RWPE2 (cell line): ENCODE results near the gene KRTAP22-1.

Experiments
- ATAC-seq: fragments of 200-7000 bp; cut with Tn5 transposase; 3 replicates; pipeline ENCODE4 v1.9.1; 2021; ENCODE audit warnings: low read depth
- DNase-seq: peaks from one replicate; pipeline ENCODE4 v3.0.0-alpha.2; 2020; ENCODE audit warnings: low spot score
- H3K27ac ChIP-seq: fragments of 450-650 bp; 2 replicates; pipeline ENCODE4 v1.5.1; 2017; ENCODE audit warnings: mild to moderate bottlenecking; ENCODE audit not compliant: poor library complexity, severe bottlenecking
- H3K27me3 ChIP-seq: fragments of 250-450 bp; sonication (Bioruptor Pico); 2 replicates; pipeline ENCODE4 v1.5.1; 2021; ENCODE audit warnings: mild to moderate bottlenecking, moderate library complexity; ENCODE audit not compliant: insufficient read depth, poor library complexity, severe bottlenecking
- H3K36me3 ChIP-seq: fragments of 250-450 bp; sonication (Bioruptor Pico); 2 replicates; pipeline ENCODE4 v1.5.1; 2020; ENCODE audit warnings: low read depth, mild to moderate bottlenecking, moderate library complexity
- H3K4me1 ChIP-seq: fragments of 250-450 bp; sonication (Bioruptor Pico); 2 replicates; pipeline ENCODE4 v1.5.1; 2021; ENCODE audit warnings: mild to moderate bottlenecking, moderate library complexity; ENCODE audit not compliant: insufficient read depth, poor library complexity, severe bottlenecking
- H3K4me3 ChIP-seq: fragments of 250-450 bp; sonication (Bioruptor Pico); 2 replicates; pipeline ENCODE4 v1.5.1; 2021; ENCODE audit warnings: mild to moderate bottlenecking, moderate library complexity; ENCODE audit not compliant: severe bottlenecking
- H3K9me3 ChIP-seq: fragments of 250-450 bp; sonication (Bioruptor Pico); 2 replicates; pipeline ENCODE4 v1.5.1; 2021; ENCODE audit warnings: mild to moderate bottlenecking, moderate library complexity; ENCODE audit not compliant: severe bottlenecking
- TF ChIP-seq, protein P1 (sequence below): fragments of 450-650 bp; IDR thresholded peaks from one replicate; pipeline ENCODE4 v1.5.1; 2017; ENCODE audit warnings: mild to moderate bottlenecking, moderate library complexity; ENCODE audit not compliant: poor library complexity, severe bottlenecking

KRTAP22-1 gene

DNA sequence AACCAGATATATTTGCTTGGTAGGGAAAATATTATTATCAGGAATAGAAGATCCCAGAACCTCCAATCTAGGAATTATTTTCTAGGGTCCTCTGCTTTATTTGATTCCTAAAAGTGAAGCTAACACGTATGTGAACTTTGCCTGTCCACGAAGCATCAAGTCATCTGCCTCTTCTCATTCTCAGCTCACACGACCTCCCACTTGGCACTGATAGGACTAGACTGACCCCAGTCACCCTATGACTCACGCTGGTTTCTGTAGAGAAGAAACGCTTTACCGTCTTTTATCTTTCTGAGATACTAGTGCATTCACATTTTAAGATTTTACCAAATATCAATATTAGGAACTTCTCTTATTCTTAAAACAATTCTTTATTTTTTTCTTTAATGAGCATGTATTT, 37.8 kb upstream of the KRTAP22-1 start:
- Histone ChIP-seq H3K4me3 (no peak overlapping the region), H3K36me3 (no peaks in the 10 kb centered on the region), H3K27me3 (no peaks in the 10 kb centered on the region), H3K9me3 (no peaks in the 10 kb centered on the region), H3K4me1 (no peaks in the 10 kb centered on the region), H3K27ac (no peak overlapping the region)
- DNase-seq: no peak
- TF ChIP-seq, protein P1, sequence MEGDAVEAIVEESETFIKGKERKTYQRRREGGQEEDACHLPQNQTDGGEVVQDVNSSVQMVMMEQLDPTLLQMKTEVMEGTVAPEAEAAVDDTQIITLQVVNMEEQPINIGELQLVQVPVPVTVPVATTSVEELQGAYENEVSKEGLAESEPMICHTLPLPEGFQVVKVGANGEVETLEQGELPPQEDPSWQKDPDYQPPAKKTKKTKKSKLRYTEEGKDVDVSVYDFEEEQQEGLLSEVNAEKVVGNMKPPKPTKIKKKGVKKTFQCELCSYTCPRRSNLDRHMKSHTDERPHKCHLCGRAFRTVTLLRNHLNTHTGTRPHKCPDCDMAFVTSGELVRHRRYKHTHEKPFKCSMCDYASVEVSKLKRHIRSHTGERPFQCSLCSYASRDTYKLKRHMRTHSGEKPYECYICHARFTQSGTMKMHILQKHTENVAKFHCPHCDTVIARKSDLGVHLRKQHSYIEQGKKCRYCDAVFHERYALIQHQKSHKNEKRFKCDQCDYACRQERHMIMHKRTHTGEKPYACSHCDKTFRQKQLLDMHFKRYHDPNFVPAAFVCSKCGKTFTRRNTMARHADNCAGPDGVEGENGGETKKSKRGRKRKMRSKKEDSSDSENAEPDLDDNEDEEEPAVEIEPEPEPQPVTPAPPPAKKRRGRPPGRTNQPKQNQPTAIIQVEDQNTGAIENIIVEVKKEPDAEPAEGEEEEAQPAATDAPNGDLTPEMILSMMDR: no peak
- ATAC-seq: no peak

DNA sequence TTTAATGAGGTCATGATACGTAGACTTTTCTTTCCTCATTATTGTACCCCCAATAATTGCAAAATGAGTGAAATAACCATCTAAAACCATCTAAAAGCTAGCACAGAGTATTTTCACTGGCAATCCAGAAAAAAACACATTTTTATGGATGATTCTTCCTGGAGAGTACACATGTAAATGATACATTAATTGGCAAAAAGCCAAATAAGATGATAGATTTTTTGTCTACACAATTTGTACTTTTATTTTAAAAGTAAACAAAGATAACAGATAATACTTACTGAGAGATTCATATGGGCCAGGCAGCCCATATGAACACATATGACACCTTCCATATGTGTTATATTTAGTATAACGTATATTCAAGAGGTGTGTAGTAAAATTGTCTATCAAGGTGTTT, 37.3 kb upstream of the KRTAP22-1 start:
- Histone ChIP-seq H3K9me3 (no peaks in the 10 kb centered on the region), H3K27me3 (no peaks in the 10 kb centered on the region), H3K4me1 (no peaks in the 10 kb centered on the region), H3K27ac (no peak overlapping the region), H3K36me3 (no peaks in the 10 kb centered on the region), H3K4me3 (no peak overlapping the region)
- TF ChIP-seq, protein P1: no peak
- DNase-seq: no peak
- ATAC-seq: no peak

DNA sequence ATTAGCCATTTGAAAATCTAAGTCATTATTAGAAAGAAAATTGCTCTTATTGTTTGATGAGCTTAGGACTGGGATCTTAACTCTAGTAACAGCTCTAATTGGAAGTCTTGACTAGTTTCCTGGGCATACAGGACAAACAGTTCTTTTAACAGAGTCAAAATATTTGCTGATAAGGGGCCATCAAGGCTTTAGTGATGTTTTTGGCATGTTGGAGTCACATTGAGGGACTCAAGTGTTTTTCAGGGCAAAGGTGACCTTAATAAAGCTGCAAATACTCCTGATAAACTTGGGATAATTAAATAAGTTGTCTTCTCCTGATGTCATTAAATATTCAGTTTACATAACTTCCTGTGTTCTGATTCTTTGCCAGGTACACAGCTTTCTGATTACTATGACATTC, 33.3 kb upstream of the KRTAP22-1 start:
- no peaks in the 10 kb centered on the region for H3K9me3 ChIP-seq
- no peaks in the 10 kb centered on the region for H3K4me1 ChIP-seq
- ATAC-seq (no peak), DNase-seq (no peak)
- H3K4me3 ChIP-seq: no peak overlapping the region
- TF ChIP-seq, protein P1: no peak
- H3K27ac ChIP-seq: no peak overlapping the region
- no peaks in the 10 kb centered on the region for H3K27me3 ChIP-seq
- H3K36me3 ChIP-seq: no peaks in the 10 kb centered on the region

DNA sequence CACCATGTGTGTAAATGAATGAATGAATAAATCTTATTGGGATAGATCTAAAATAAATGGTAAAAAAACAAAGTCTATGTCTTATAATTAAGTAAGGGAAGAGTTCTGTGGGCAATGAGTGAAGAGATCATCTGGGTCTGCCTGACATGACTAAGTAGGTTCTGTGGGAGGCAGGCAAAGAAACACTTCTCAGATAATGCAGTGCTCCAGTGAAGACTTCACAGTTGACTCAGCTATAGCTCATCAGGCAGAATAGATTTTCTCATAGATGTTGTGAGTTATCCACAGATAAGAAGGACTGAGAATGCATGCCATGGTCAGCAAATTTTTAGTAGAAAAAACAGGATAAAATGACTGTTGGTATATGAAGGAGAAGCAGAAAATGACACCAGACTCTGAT, 23.1 kb upstream of the KRTAP22-1 start:
- no peak overlapping the region for H3K27ac ChIP-seq
- no peaks in the 10 kb centered on the region for H3K9me3 ChIP-seq
- H3K4me1 ChIP-seq: no peaks in the 10 kb centered on the region
- no peak overlapping the region for H3K4me3 ChIP-seq
- H3K36me3 ChIP-seq: no peaks in the 10 kb centered on the region
- TF ChIP-seq, protein P1: no peak
- DNase-seq (no peak), ATAC-seq (no peak)
- peaks cover 14% of the 10 kb centered on the region for H3K27me3 ChIP-seq

DNA sequence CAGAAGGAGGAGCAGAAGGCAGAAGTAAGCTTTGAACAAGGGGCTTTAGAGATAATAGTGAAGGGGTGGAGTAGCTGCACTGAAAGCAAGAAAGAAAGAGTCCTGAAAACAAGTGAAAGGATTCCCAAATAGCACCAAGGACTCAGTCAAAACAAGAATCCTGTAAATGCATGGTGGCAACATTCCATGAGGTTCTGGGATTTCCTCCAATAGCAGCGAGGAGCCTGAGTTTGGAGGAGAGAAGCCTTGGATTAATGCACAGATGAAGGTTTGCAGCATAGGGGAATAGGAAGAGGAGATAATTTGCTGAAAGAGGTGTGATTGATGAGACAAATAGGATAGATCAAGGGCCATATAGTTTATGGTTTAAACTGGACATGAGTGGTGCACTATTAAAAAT, 21.5 kb upstream of the KRTAP22-1 start:
- no peak for ATAC-seq
- Histone ChIP-seq H3K4me1 (no peaks in the 10 kb centered on the region), H3K4me3 (no peak overlapping the region), H3K27me3 (peaks cover 14% of the 10 kb centered on the region), H3K36me3 (no peaks in the 10 kb centered on the region), H3K9me3 (no peaks in the 10 kb centered on the region), H3K27ac (no peak overlapping the region)
- no peak for DNase-seq
- TF ChIP-seq, protein P1: no peak
